ENCODE results near the gene FLYWCH2. TPM values are rescaled to one million over a fixed set of nuclear protein-coding genes. Genes with fewer than 3 reads are reported as not detected.

FLYWCH2 gene
- total and polyA plus RNA-seq, 2 of the 8 experiments (the other 6 are each of a cell fraction or from before 2014, with no cell fraction given), result 16.4 to 30.7 TPM

DNA sequence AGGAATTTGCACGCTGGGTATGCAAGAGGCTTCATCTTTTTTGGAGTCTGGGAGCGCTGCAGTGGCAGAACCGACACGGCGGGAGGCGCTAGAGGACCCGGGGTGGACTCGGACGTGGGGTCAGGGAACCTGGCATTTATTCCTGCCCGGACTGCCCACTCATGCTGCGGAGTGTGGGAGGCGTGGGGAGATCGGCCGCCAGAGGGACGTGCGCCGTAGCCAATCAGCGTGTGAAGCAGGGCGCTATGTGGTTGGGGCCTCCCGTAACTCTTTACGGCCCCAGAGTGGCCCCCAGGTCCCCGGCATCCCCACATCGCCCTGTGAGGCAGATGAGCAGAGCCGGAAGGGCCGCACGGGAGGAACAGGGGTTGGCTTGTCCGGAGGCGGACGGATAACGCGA, 11.2 kb downstream of the FLYWCH2 start:
- FAIRE-seq, result no peak
- POLR2A ChIA-PET (ENCODE audit: partially characterized antibody), result interaction anchor here (1.7 kb wide), 1 partner anchor 12 kb away, joined by 4 read pairs; the partner anchor contains the start of gene FLYWCH2

More for the DNA sequence above, 11.2 kb downstream of the FLYWCH2 start:
- Histone ChIP-seq H2BK20ac (ENCODE audit: low read length) (no peak overlapping the region), H3K4ac (replicated peaks; ENCODE audit: insufficient read length, low read depth, low read length) (no peak overlapping the region), H3K23me2 (ENCODE audit: low read depth, low read length) (no peaks in the 10 kb centered on the region), H3K56ac (replicated peaks; ENCODE audit: insufficient read length, low read depth, low read length) (no peak overlapping the region), H3K36me3 (ENCODE audit: control insufficient read depth in 2 of 4, insufficient read depth in 4 of 4, low read length in 3 of 4) (no peaks in the 10 kb centered on the region; a peak in 2 of 8 replicates), H4K8ac (ENCODE audit: extremely low read depth, insufficient read depth, low read length) (no peak overlapping the region), H3K9me3 (ENCODE audit: insufficient read depth in 2 of 2, low read depth in 1 of 2, low read length in 1 of 2) (no peaks in the 10 kb centered on the region), H3K14ac (ENCODE audit: insufficient read length) (no peak overlapping the region), H2BK5ac (ENCODE audit: low read depth, low read length) (no peak overlapping the region), H3K79me2 (ENCODE audit: control insufficient read depth in 1 of 2, insufficient read depth in 2 of 2, low read length in 2 of 2) (no peaks in the 10 kb centered on the region), H2BK15ac (ENCODE audit: low read length) (no peak overlapping the region), H2BK12ac (ENCODE audit: low read depth, low read length) (no peak overlapping the region), H2BK120ac (replicated peaks; ENCODE audit: low read depth, low read length) (no peak overlapping the region), H3K79me1 (ENCODE audit: low read depth, low read length) (no peaks in the 10 kb centered on the region), H3K27me3 (replicated peaks in 1 of 4; ENCODE audit: control insufficient read depth in 3 of 4, extremely low read depth in 1 of 4, insufficient read depth in 3 of 4, low read length in 3 of 4) (no peaks in the 10 kb centered on the region), H3K27ac (ENCODE audit: low read depth, low read length) (no peak overlapping the region), H3K4me1 (replicated peaks in 1 of 4; ENCODE audit: control insufficient read depth in 3 of 4, insufficient read depth in 4 of 4, low read length in 3 of 4) (peaks cover 0 to 3% (median 0%) of the 10 kb centered on the region in 4 experiments; a peak in 2 of 7 replicates), H4K5ac (ENCODE audit: insufficient read length, low read depth, low read length) (no peak overlapping the region), H2AFZ (ENCODE audit: low read length) (no peak overlapping the region), H4K91ac (replicated peaks; ENCODE audit: insufficient read length, low read length) (no peak overlapping the region), H4K20me1 (replicated peaks in 1 of 2; ENCODE audit: control insufficient read depth in 1 of 2, insufficient read depth in 2 of 2, low read length in 2 of 2) (peaks cover 0 to 7% of the 10 kb centered on the region in 2 experiments), H3K23ac (ENCODE audit: insufficient read length) (no peak overlapping the region), H2AK5ac (ENCODE audit: low read depth, low read length) (no peak overlapping the region), H3K4me3 (ENCODE audit: extremely low read depth in 1 of 4, insufficient read depth in 2 of 4, low read depth in 3 of 4, low read length in 4 of 4) (no peak overlapping the region), H3K4me2 (ENCODE audit: insufficient read depth in 1 of 2, low read depth in 2 of 2, low read length in 2 of 2) (no peak overlapping the region), H3K9ac (replicated peaks in 1 of 4; ENCODE audit: extremely low read depth in 1 of 4, low read depth in 3 of 4, low read length in 3 of 4) (no peak overlapping the region), H3K18ac (ENCODE audit: extremely low read depth, low read length) (no peak overlapping the region)
- TF ChIP-seq HDAC2 (IDR thresholded peaks at IDR 0.05; ENCODE audit: borderline replicate concordance in 1 of 2, low read depth in 2 of 2, low read length in 2 of 2), result no peak
- no peak for TF ChIP-seq EP300 (IDR thresholded peaks at IDR 0.05; ENCODE audit: borderline replicate concordance in 1 of 2, low read depth in 2 of 2, low read length in 2 of 2)
- no peak for TF ChIP-seq GTF2F1 (IDR thresholded peaks at IDR 0.05; ENCODE audit: borderline replicate concordance, low read depth, low read length)
- TF ChIP-seq, protein P1, sequence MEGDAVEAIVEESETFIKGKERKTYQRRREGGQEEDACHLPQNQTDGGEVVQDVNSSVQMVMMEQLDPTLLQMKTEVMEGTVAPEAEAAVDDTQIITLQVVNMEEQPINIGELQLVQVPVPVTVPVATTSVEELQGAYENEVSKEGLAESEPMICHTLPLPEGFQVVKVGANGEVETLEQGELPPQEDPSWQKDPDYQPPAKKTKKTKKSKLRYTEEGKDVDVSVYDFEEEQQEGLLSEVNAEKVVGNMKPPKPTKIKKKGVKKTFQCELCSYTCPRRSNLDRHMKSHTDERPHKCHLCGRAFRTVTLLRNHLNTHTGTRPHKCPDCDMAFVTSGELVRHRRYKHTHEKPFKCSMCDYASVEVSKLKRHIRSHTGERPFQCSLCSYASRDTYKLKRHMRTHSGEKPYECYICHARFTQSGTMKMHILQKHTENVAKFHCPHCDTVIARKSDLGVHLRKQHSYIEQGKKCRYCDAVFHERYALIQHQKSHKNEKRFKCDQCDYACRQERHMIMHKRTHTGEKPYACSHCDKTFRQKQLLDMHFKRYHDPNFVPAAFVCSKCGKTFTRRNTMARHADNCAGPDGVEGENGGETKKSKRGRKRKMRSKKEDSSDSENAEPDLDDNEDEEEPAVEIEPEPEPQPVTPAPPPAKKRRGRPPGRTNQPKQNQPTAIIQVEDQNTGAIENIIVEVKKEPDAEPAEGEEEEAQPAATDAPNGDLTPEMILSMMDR (IDR thresholded peaks at IDR 0.05; ENCODE audit: control extremely low read depth in 1 of 3, insufficient read depth in 1 of 3, low read depth in 1 of 3, low read length in 3 of 3), result peak; percentile 24 to 36 (median 35); a peak in 3 of 4 replicates
- TF ChIP-seq SUZ12 (IDR thresholded peaks at IDR 0.05; ENCODE audit: low read length), result no peak
- CTCF ChIA-PET (ENCODE audit: partially characterized antibody), result interaction anchor here (1.0 to 1.7 kb wide), 4 partner anchors 10 to 1367 kb away, joined by 3 to 5 read pairs (median 4); no protein-coding TSS in a partner anchor
- DNase-seq (ENCODE audit: low read depth in 1 of 2, low spot score in 2 of 2), result no peak
- WGBS, 2 experiments (ENCODE audit: extremely low coverage in 1 of 2, insufficient coverage in 1 of 2, insufficient read length in 1 of 2, insufficient replicate concordance in 2 of 2, low coverage in 1 of 2, low lambda C conversion rate in 2 of 2, missing lambda C conversion rate in 1 of 2), result 93% methylated on average over 25 of the region's 31 CpGs; no CpG with 5 or more reads in 1 of the 2 experiments
